ENCODE results near the gene MLLT10.
"Not testable (repeated sequence)": the region's sequence is repeated elsewhere in the genome, so short reads cannot be mapped to it uniquely, and the experiment has no call there.

Gene MLLT10

GRCh38 chr10:21628645-21629044, 94.6 kb downstream of the MLLT10 start:
- not testable (repeated sequence) for H3K4me2 ChIP-seq (ENCODE audit: low read length, poor library complexity, severe bottlenecking); H2BK5ac ChIP-seq (ENCODE audit: low read depth, low read length, poor library complexity, severe bottlenecking); H2AFZ ChIP-seq (ENCODE audit: low read depth, low read length); H3K27me3 ChIP-seq (ENCODE audit: control insufficient read depth in 1 of 2, insufficient read depth in 1 of 2, low read length in 2 of 2); H3K4me3 ChIP-seq (ENCODE audit: insufficient read depth in 1 of 2, low read depth in 1 of 2, low read length in 2 of 2); H3K4me1 ChIP-seq (ENCODE audit: control insufficient read depth, insufficient read depth, low read depth, low read length); H3K18ac ChIP-seq (ENCODE audit: low read depth in 1 of 2, low read length in 2 of 2); H2BK120ac ChIP-seq (ENCODE audit: low read depth, low read length); H3K23ac ChIP-seq (ENCODE audit: low read length in 2 of 2); H3K9me3 ChIP-seq (ENCODE audit: control insufficient read depth, low read length); H4K91ac ChIP-seq (ENCODE audit: low read length); H2AK5ac ChIP-seq (ENCODE audit: low read length, severe bottlenecking); DNase-seq; H4K8ac ChIP-seq (ENCODE audit: low read length); H3K4ac ChIP-seq (ENCODE audit: low read depth in 1 of 2, low read length in 2 of 2); H3K9ac ChIP-seq (ENCODE audit: low read length); H2BK12ac ChIP-seq (ENCODE audit: low read length in 2 of 2); H3K27ac ChIP-seq (ENCODE audit: low read length, poor library complexity, severe bottlenecking); H2BK15ac ChIP-seq (ENCODE audit: low read depth, poor library complexity, severe bottlenecking); H3K14ac ChIP-seq (ENCODE audit: low read length in 2 of 2)
- 95% methylated on average over 8 of the region's 8 CpGs for WGBS
- peaks cover 30% of the 10 kb centered on the region for H3K79me1 ChIP-seq (replicated peaks; ENCODE audit: low read length, poor library complexity, severe bottlenecking)
- H3K36me3 ChIP-seq (ENCODE audit: control insufficient read depth in 1 of 2, insufficient read depth in 2 of 2, low read depth in 1 of 2, low read length in 2 of 2): peaks cover 9 to 59% of the 10 kb centered on the region in 2 experiments

- Histone ChIP-seq H4K91ac (ENCODE audit: low read length) (no peak overlapping the region), H3K18ac (ENCODE audit: low read depth in 1 of 2, low read length in 2 of 2) (no peak overlapping the region), H3K4me1 (ENCODE audit: control insufficient read depth, insufficient read depth, low read depth, low read length) (no peaks in the 10 kb centered on the region), H3K27me3 (ENCODE audit: control insufficient read depth in 1 of 2, insufficient read depth in 1 of 2, low read length in 2 of 2) (no peaks in the 10 kb centered on the region), H3K4me3 (ENCODE audit: insufficient read depth in 1 of 2, low read depth in 1 of 2, low read length in 2 of 2) (no peak overlapping the region), H3K79me1 (replicated peaks; ENCODE audit: low read length, poor library complexity, severe bottlenecking) (peaks cover 43% of the 10 kb centered on the region), H2BK5ac (ENCODE audit: low read depth, low read length, poor library complexity, severe bottlenecking) (no peak overlapping the region), H4K8ac (ENCODE audit: low read length) (no peak overlapping the region), H2BK15ac (ENCODE audit: low read depth, poor library complexity, severe bottlenecking) (no peak overlapping the region), H3K36me3 (ENCODE audit: control insufficient read depth in 1 of 2, insufficient read depth in 2 of 2, low read depth in 1 of 2, low read length in 2 of 2) (peaks cover 9 to 69% of the 10 kb centered on the region in 2 experiments), H3K4ac (ENCODE audit: low read depth in 1 of 2, low read length in 2 of 2) (no peak overlapping the region), H2BK12ac (ENCODE audit: low read length in 2 of 2) (no peak overlapping the region), H3K27ac (ENCODE audit: low read length, poor library complexity, severe bottlenecking) (no peak overlapping the region), H2BK120ac (ENCODE audit: low read depth, low read length) (no peak overlapping the region), H3K9me3 (ENCODE audit: control insufficient read depth, low read length) (no peaks in the 10 kb centered on the region), H2AFZ (ENCODE audit: low read depth, low read length) (no peak overlapping the region), H3K4me2 (ENCODE audit: low read length, poor library complexity, severe bottlenecking) (no peak overlapping the region), H2AK5ac (ENCODE audit: low read length, severe bottlenecking) (no peak overlapping the region), H3K14ac (ENCODE audit: low read length in 2 of 2) (no peak overlapping the region), H3K23ac (ENCODE audit: low read length in 2 of 2) (no peak overlapping the region), H3K9ac (ENCODE audit: low read length) (no peak overlapping the region)
- no peak for DNase-seq
- 95% methylated on average over 4 of the region's 4 CpGs for WGBS
Measured at GRCh38 chr10:21634599-21635365, 100.8 kb downstream of the MLLT10 start.

GRCh38 chr10:21637795-21638194, 103.8 kb downstream of the MLLT10 start:
- Histone ChIP-seq H3K4me2 (ENCODE audit: low read length, poor library complexity, severe bottlenecking) (no peak overlapping the region), H3K23ac (ENCODE audit: low read length in 2 of 2) (no peak overlapping the region), H3K18ac (ENCODE audit: low read depth in 1 of 2, low read length in 2 of 2) (no peak overlapping the region), H2BK5ac (ENCODE audit: low read depth, low read length, poor library complexity, severe bottlenecking) (no peak overlapping the region), H4K91ac (ENCODE audit: low read length) (no peak overlapping the region), H3K79me1 (replicated peaks; ENCODE audit: low read length, poor library complexity, severe bottlenecking) (peaks cover 46% of the 10 kb centered on the region), H3K4me1 (ENCODE audit: control insufficient read depth, insufficient read depth, low read depth, low read length) (no peaks in the 10 kb centered on the region), H4K8ac (ENCODE audit: low read length) (no peak overlapping the region), H2BK15ac (ENCODE audit: low read depth, poor library complexity, severe bottlenecking) (no peak overlapping the region), H2AK5ac (ENCODE audit: low read length, severe bottlenecking) (no peak overlapping the region), H3K9ac (ENCODE audit: low read length) (no peak overlapping the region), H3K36me3 (ENCODE audit: control insufficient read depth in 1 of 2, insufficient read depth in 2 of 2, low read depth in 1 of 2, low read length in 2 of 2) (peaks cover 9 to 62% of the 10 kb centered on the region in 2 experiments), H2AFZ (ENCODE audit: low read depth, low read length) (no peak overlapping the region), H3K9me3 (ENCODE audit: control insufficient read depth, low read length) (no peaks in the 10 kb centered on the region), H3K4ac (ENCODE audit: low read depth in 1 of 2, low read length in 2 of 2) (peak overlapping the region in 1 of 2 experiments; percentile 64), H3K14ac (ENCODE audit: low read length in 2 of 2) (no peak overlapping the region), H2BK12ac (ENCODE audit: low read length in 2 of 2) (no peak overlapping the region), H3K27me3 (ENCODE audit: control insufficient read depth in 1 of 2, insufficient read depth in 1 of 2, low read length in 2 of 2) (no peaks in the 10 kb centered on the region), H3K4me3 (ENCODE audit: insufficient read depth in 1 of 2, low read depth in 1 of 2, low read length in 2 of 2) (no peak overlapping the region), H2BK120ac (ENCODE audit: low read depth, low read length) (no peak overlapping the region), H3K27ac (ENCODE audit: low read length, poor library complexity, severe bottlenecking) (no peak overlapping the region)
- DNase-seq: no peak
- WGBS: 96% methylated on average over 3 of the region's 3 CpGs

- H4K8ac ChIP-seq (ENCODE audit: low read length): no peak overlapping the region
- H2BK120ac ChIP-seq (ENCODE audit: low read depth, low read length): no peak overlapping the region
- H3K27me3 ChIP-seq (ENCODE audit: control insufficient read depth in 1 of 2, insufficient read depth in 1 of 2, low read length in 2 of 2): no peaks in the 10 kb centered on the region
- H3K4me1 ChIP-seq (ENCODE audit: control insufficient read depth, insufficient read depth, low read depth, low read length): no peaks in the 10 kb centered on the region
- H3K18ac ChIP-seq (ENCODE audit: low read depth in 1 of 2, low read length in 2 of 2): no peak overlapping the region
- H2AK5ac ChIP-seq (ENCODE audit: low read length, severe bottlenecking): no peak overlapping the region
- no peak overlapping the region for H4K91ac ChIP-seq (ENCODE audit: low read length)
- H2BK12ac ChIP-seq (ENCODE audit: low read length in 2 of 2): no peak overlapping the region
- peaks cover 48% of the 10 kb centered on the region for H3K79me1 ChIP-seq (replicated peaks; ENCODE audit: low read length, poor library complexity, severe bottlenecking)
- H3K4me3 ChIP-seq (ENCODE audit: insufficient read depth in 1 of 2, low read depth in 1 of 2, low read length in 2 of 2): no peak overlapping the region
- no peak overlapping the region for H3K4ac ChIP-seq (ENCODE audit: low read depth in 1 of 2, low read length in 2 of 2)
- H2BK15ac ChIP-seq (ENCODE audit: low read depth, poor library complexity, severe bottlenecking): no peak overlapping the region
- no peak for DNase-seq
- peaks cover 9 to 59% of the 10 kb centered on the region in 2 experiments for H3K36me3 ChIP-seq (ENCODE audit: control insufficient read depth in 1 of 2, insufficient read depth in 2 of 2, low read depth in 1 of 2, low read length in 2 of 2)
- no peak overlapping the region for H3K27ac ChIP-seq (ENCODE audit: low read length, poor library complexity, severe bottlenecking)
- WGBS: 93% methylated on average over 2 of the region's 2 CpGs
- no peaks in the 10 kb centered on the region for H3K9me3 ChIP-seq (ENCODE audit: control insufficient read depth, low read length)
- H2AFZ ChIP-seq (ENCODE audit: low read depth, low read length): no peak overlapping the region
- no peak overlapping the region for H3K4me2 ChIP-seq (ENCODE audit: low read length, poor library complexity, severe bottlenecking)
- H3K23ac ChIP-seq (ENCODE audit: low read length in 2 of 2): no peak overlapping the region
- no peak overlapping the region for H3K9ac ChIP-seq (ENCODE audit: low read length)
- no peak overlapping the region for H2BK5ac ChIP-seq (ENCODE audit: low read depth, low read length, poor library complexity, severe bottlenecking)
- no peak overlapping the region for H3K14ac ChIP-seq (ENCODE audit: low read length in 2 of 2)
Measured at GRCh38 chr10:21638681-21639080, 104.6 kb downstream of the MLLT10 start.
